ENCODE measurements around the gene UNC119B. TPM values are rescaled to one million over a fixed set of nuclear protein-coding genes. Genes with fewer than 3 reads are reported as not detected.
A peak's percentile ranks its signal among the peaks of the same experiment; 100 is the strongest.

The UNC119B gene
- total RNA-seq, 1 experiment from 2014 or later = 50.4 TPM

DNA sequence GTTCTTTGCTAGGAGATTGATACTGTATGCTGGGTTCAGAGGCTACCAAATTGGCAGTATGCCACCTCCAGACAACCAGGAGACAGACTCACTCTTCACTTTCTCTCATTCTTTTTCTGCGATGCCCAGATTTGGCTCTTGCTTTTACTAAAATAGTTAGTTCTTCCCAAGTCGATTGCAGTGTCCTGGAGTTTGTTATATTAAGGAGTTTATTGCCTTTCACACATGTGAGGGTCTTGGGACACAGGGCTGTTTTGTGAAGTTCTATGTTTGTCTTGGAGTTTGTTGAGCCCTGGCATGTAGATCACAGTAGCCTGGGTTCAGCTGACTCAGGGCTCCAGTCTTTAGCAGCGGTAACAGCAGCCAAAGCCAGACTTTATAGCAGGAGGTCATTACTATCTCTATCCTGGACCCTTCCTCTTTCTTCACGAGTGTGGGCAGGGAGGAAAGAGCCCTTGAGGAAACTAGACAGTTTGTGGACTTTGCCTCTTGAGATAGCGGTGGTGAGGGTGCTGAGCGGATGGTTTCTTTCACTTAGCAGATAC, 21.7 kb upstream of the UNC119B start:
- no peak for TF ChIP-seq EZH2 (IDR thresholded peaks at IDR 0.05; ENCODE audit: borderline replicate concordance, low read depth, low read length, poor library complexity, severe bottlenecking)
- TF ChIP-seq, protein P1, sequence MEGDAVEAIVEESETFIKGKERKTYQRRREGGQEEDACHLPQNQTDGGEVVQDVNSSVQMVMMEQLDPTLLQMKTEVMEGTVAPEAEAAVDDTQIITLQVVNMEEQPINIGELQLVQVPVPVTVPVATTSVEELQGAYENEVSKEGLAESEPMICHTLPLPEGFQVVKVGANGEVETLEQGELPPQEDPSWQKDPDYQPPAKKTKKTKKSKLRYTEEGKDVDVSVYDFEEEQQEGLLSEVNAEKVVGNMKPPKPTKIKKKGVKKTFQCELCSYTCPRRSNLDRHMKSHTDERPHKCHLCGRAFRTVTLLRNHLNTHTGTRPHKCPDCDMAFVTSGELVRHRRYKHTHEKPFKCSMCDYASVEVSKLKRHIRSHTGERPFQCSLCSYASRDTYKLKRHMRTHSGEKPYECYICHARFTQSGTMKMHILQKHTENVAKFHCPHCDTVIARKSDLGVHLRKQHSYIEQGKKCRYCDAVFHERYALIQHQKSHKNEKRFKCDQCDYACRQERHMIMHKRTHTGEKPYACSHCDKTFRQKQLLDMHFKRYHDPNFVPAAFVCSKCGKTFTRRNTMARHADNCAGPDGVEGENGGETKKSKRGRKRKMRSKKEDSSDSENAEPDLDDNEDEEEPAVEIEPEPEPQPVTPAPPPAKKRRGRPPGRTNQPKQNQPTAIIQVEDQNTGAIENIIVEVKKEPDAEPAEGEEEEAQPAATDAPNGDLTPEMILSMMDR (conservative IDR thresholded peaks at IDR 0.05; ENCODE audit: low read depth, low read length) = no peak
- Histone ChIP-seq H3K27me3 (replicated peaks; ENCODE audit: insufficient read depth, low read depth, low read length, poor library complexity) (no peaks in the 10 kb centered on the region), H3K36me3 (ENCODE audit: insufficient read depth, low read length, poor library complexity, severe bottlenecking) (peaks cover 2% of the 10 kb centered on the region), H3K9me3 (ENCODE audit: low read depth, low read length, poor library complexity, severe bottlenecking) (no peaks in the 10 kb centered on the region), H3K4me1 (ENCODE audit: insufficient read depth, low read length, poor library complexity, severe bottlenecking) (peaks cover 24% of the 10 kb centered on the region), H3K4me3 (ENCODE audit: low read depth, low read length, poor library complexity, severe bottlenecking) (peak overlapping the region; percentile 93), H3K27ac (ENCODE audit: low read depth, low read length, poor library complexity, severe bottlenecking) (peak overlapping the region; percentile 98)
- ChIA-PET POLR2A (ENCODE audit: low non-redundant PET) (no interaction called here), CTCF (no interaction called here)
- no TSS peak for BruUV-seq (replicated peaks)
- no peak for DNase-seq (ENCODE audit: low spot score)
- intact Hi-C loops (cut with micrococcal nuclease; ENCODE audit: unreplicated experiment) = no loop called here

DNA sequence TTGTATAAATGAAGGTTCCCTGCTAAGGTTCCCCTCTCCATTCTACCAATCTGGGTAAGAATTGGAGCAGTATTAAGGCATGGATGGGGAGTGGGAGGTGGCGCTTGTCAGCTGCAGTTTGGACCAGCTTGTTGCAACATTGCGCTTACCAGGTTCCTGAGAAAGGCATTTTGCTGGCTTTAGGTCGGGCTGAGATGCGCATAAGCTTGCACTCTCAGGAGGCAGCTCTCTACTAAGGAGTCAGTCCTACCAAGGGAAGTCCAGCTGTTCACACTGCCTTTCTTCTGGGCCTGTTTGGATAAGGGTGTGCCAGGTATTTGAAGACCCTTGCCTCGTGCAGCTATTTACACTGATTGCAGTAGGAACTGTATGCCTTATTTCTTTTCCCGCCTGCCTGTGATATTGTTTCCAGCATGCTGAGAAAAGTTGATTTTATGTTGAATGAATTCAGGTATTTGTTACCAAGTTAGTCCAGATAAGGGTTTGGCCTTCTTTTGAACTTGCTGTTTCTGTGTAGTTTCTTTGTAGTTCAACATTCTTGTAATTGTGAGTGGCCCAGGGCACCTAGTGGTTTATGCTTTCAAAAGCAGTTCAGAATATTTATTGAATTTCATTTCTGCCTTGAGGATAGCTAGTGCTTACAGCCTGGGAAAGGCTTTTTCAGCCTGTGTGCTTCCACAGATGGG, 20.7 kb upstream of the UNC119B start:
- Histone ChIP-seq H3K27me3 (replicated peaks; ENCODE audit: insufficient read depth, low read depth, low read length, poor library complexity) (no peaks in the 10 kb centered on the region), H3K36me3 (ENCODE audit: insufficient read depth, low read length, poor library complexity, severe bottlenecking) (peaks cover 11% of the 10 kb centered on the region), H3K4me1 (ENCODE audit: insufficient read depth, low read length, poor library complexity, severe bottlenecking) (peaks cover 24% of the 10 kb centered on the region), H3K4me3 (ENCODE audit: low read depth, low read length, poor library complexity, severe bottlenecking) (peak overlapping the region; percentile 93), H3K27ac (ENCODE audit: low read depth, low read length, poor library complexity, severe bottlenecking) (peak overlapping the region; percentile 98), H3K9me3 (ENCODE audit: low read depth, low read length, poor library complexity, severe bottlenecking) (no peaks in the 10 kb centered on the region)
- no TSS peak for BruUV-seq (replicated peaks)
- ChIA-PET CTCF (no interaction called here), POLR2A (ENCODE audit: low non-redundant PET) (interaction anchor here (0.6 kb wide), 1 partner anchor 398 kb away, joined by 14 read pairs; the partner anchor contains the start of gene RNU4-2)
- intact Hi-C loops (cut with micrococcal nuclease; ENCODE audit: unreplicated experiment) = no loop called here
- DNase-seq (ENCODE audit: low spot score) = no peak
- no peak for TF ChIP-seq EZH2 (IDR thresholded peaks at IDR 0.05; ENCODE audit: borderline replicate concordance, low read depth, low read length, poor library complexity, severe bottlenecking)
- TF ChIP-seq, protein P1 (conservative IDR thresholded peaks at IDR 0.05; ENCODE audit: low read depth, low read length) = no peak

GRCh38 chr12:120690083-120690450, 20.2 kb upstream of the UNC119B start:
- Histone ChIP-seq H3K27me3 (replicated peaks; ENCODE audit: insufficient read depth, low read depth, low read length, poor library complexity) (no peaks in the 10 kb centered on the region), H3K4me3 (ENCODE audit: low read depth, low read length, poor library complexity, severe bottlenecking) (no peak overlapping the region), H3K9me3 (ENCODE audit: low read depth, low read length, poor library complexity, severe bottlenecking) (no peaks in the 10 kb centered on the region), H3K36me3 (ENCODE audit: insufficient read depth, low read length, poor library complexity, severe bottlenecking) (peaks cover 16% of the 10 kb centered on the region), H3K4me1 (ENCODE audit: insufficient read depth, low read length, poor library complexity, severe bottlenecking) (peaks cover 24% of the 10 kb centered on the region), H3K27ac (ENCODE audit: low read depth, low read length, poor library complexity, severe bottlenecking) (no peak overlapping the region)
- TF ChIP-seq, protein P1 (conservative IDR thresholded peaks at IDR 0.05; ENCODE audit: low read depth, low read length) = no peak
- no peak for TF ChIP-seq EZH2 (IDR thresholded peaks at IDR 0.05; ENCODE audit: borderline replicate concordance, low read depth, low read length, poor library complexity, severe bottlenecking)
- no TSS peak for BruUV-seq (replicated peaks)
- POLR2A ChIA-PET (ENCODE audit: low non-redundant PET) = interaction anchor here (0.6 kb wide), 1 partner anchor 399 kb away, joined by 14 read pairs; the partner anchor contains the start of gene RNU4-2
- CTCF ChIA-PET = no interaction called here
- intact Hi-C loops (cut with micrococcal nuclease; ENCODE audit: unreplicated experiment) = no loop called here
- DNase-seq (ENCODE audit: low spot score) = no peak

All from A673 (cell line).